Measurements from ENCODE around the gene HIBCH. TPM values are rescaled to one million over a fixed set of nuclear protein-coding genes. Genes with fewer than 3 reads are reported as not detected.
A peak's percentile ranks its signal among the peaks of the same experiment; 100 is the strongest.

HIBCH gene
- total RNA-seq, 4 donors from 2014 or later = 15.6 to 19.9 (median 17.8) TPM

- Histone ChIP-seq H3K4me1 (peaks cover 0 to 6% (median 0%) of the 10 kb centered on the region in 4 donors), H3K36me3 (no peaks in the 10 kb centered on the region), H3K4me3 (no peak overlapping the region), H3K9me3 (no peaks in the 10 kb centered on the region), H3K27me3 (no peaks in the 10 kb centered on the region), H3K27ac (no peak overlapping the region)
- 87 to 90% methylated on average over 3 of the region's 3 CpGs for whole genome bisulfite sequencing, 2 donors
- TF ChIP-seq EP300 (IDR thresholded peaks at IDR 0.05) (no peak), POLR2A (IDR thresholded peaks at IDR 0.05) (no peak), CTCF (IDR thresholded peaks at IDR 0.05) (no peak)
- no peak for DNase-seq (ENCODE audit: low spot score in 2 of 2)
These were observed 129.0 kb downstream of the HIBCH start for GRCh38 chr2:190190507-190191162.

GRCh38 chr2:190188289-190188688 lies 131.3 kb downstream of the HIBCH start:
- 45 to 61% methylated on average over 1 of the region's 1 CpG for WGBS, 2 donors
- DNase-seq (ENCODE audit: low spot score in 2 of 2) = no peak
- Histone ChIP-seq H3K9me3 (no peaks in the 10 kb centered on the region), H3K27me3 (no peaks in the 10 kb centered on the region), H3K27ac (no peak overlapping the region), H3K36me3 (no peaks in the 10 kb centered on the region), H3K4me1 (no peaks in the 10 kb centered on the region), H3K4me3 (no peak overlapping the region)
- TF ChIP-seq POLR2A (IDR thresholded peaks at IDR 0.05) = no peak
- no peak for TF ChIP-seq CTCF (IDR thresholded peaks at IDR 0.05)
- no peak for TF ChIP-seq EP300 (IDR thresholded peaks at IDR 0.05)

GRCh38 chr2:190186238-190186637 lies 133.4 kb downstream of the HIBCH start:
- WGBS, 2 donors = 91 to 96% methylated on average over 3 of the region's 3 CpGs
- Histone ChIP-seq H3K4me1 (peaks cover 0 to 3% (median 0%) of the 10 kb centered on the region in 4 donors), H3K36me3 (no peaks in the 10 kb centered on the region), H3K27me3 (no peaks in the 10 kb centered on the region), H3K9me3 (no peaks in the 10 kb centered on the region), H3K4me3 (no peak overlapping the region), H3K27ac (peak overlapping the region in 1 of 4 donors; percentile 21)
- no peak for DNase-seq (ENCODE audit: low spot score in 2 of 2)
- TF ChIP-seq CTCF (IDR thresholded peaks at IDR 0.05) = no peak
- no peak for TF ChIP-seq POLR2A (IDR thresholded peaks at IDR 0.05)
- TF ChIP-seq EP300 (IDR thresholded peaks at IDR 0.05) = no peak

GRCh38 chr2:190185380-190185779 lies 134.2 kb downstream of the HIBCH start:
- DNase-seq (ENCODE audit: low spot score in 2 of 2) = no peak
- Histone ChIP-seq H3K4me1 (peaks cover 0 to 9% (median 0%) of the 10 kb centered on the region in 4 donors), H3K27ac (peak overlapping the region in 1 of 4 donors; percentile 89), H3K4me3 (no peak overlapping the region), H3K36me3 (no peaks in the 10 kb centered on the region), H3K27me3 (no peaks in the 10 kb centered on the region), H3K9me3 (no peaks in the 10 kb centered on the region)
- TF ChIP-seq POLR2A (IDR thresholded peaks at IDR 0.05) (no peak), EP300 (IDR thresholded peaks at IDR 0.05) (no peak), CTCF (IDR thresholded peaks at IDR 0.05) (no peak)
- WGBS, 2 donors = 96 to 97% methylated on average over 2 of the region's 2 CpGs

GRCh38 chr2:190184460-190184859 lies 135.2 kb downstream of the HIBCH start:
- H3K27ac ChIP-seq = peak overlapping the region in 3 of 4 donors; percentile 5 to 89 (median 26)
- no peaks in the 10 kb centered on the region for H3K27me3 ChIP-seq
- 66 to 72% methylated on average over 4 of the region's 4 CpGs for WGBS, 2 donors
- H3K36me3 ChIP-seq = no peaks in the 10 kb centered on the region
- no peaks in the 10 kb centered on the region for H3K9me3 ChIP-seq
- peak overlapping the region in 1 of 4 donors; percentile 68 for H3K4me3 ChIP-seq
- H3K4me1 ChIP-seq = peaks cover 0 to 16% (median 2%) of the 10 kb centered on the region in 4 donors
- no peak for DNase-seq (ENCODE audit: low spot score in 2 of 2)
- TF ChIP-seq EP300 (IDR thresholded peaks at IDR 0.05) (no peak), POLR2A (IDR thresholded peaks at IDR 0.05) (no peak), CTCF (IDR thresholded peaks at IDR 0.05) (no peak)

Measured in tibial nerve (tissue), 4 donors.